Astrocyte (in vitro differentiated cells and primary cell): ENCODE results near the gene ADAM22. TPM values are rescaled to one million over a fixed set of nuclear protein-coding genes. Genes with fewer than 3 reads are reported as not detected.

ENCODE experiments used
- DNase-seq: peaks from one replicate; pipeline ENCODE4 v3.0.0-alpha.2; 2010; ENCODE audit warnings: low read depth
- FAIRE-seq: peaks from 2 replicates; lab custom pipeline; 2011; peaks lifted over from hg19 to GRCh38; lab: Jason Lieb, UNC
- H2AFZ ChIP-seq: 2 replicates; pipeline ENCODE4 v1.6.0; 2012; ENCODE audit warnings: low read depth, low read length, inconsistent platforms
- H3K27ac ChIP-seq: 2 replicates; pipeline ENCODE4 v1.5.1; 2011; ENCODE audit warnings: low read depth, low read length, inconsistent platforms
- H3K27me3 ChIP-seq: 2 replicates; pipeline ENCODE4 v1.6.0; 2011; ENCODE audit warnings: low read length, inconsistent platforms; ENCODE audit not compliant: insufficient read depth
- H3K36me3 ChIP-seq: 2 replicates; pipeline ENCODE4 v1.5.1; 2011; ENCODE audit warnings: low read length, inconsistent platforms; ENCODE audit not compliant: insufficient read depth
- H3K4me1 ChIP-seq: 2 replicates; pipeline ENCODE4 v1.5.1; 2011; ENCODE audit warnings: low read length, inconsistent platforms; ENCODE audit not compliant: insufficient read depth
- H3K4me2 ChIP-seq: 2 replicates; pipeline ENCODE4 v1.6.0; 2012; ENCODE audit warnings: low read length, inconsistent platforms
- H3K4me3 ChIP-seq: 2 replicates; pipeline ENCODE4 v1.5.1; 2011; ENCODE audit warnings: low read depth, mild to moderate bottlenecking, low read length, inconsistent platforms; ENCODE audit not compliant: insufficient read depth
- H3K79me2 ChIP-seq: 2 replicates; pipeline ENCODE4 v1.6.0; 2012; ENCODE audit warnings: mild to moderate bottlenecking, low read length, inconsistent platforms; ENCODE audit not compliant: insufficient read depth
- H3K9ac ChIP-seq: 2 replicates; pipeline ENCODE4 v1.6.0; 2012; ENCODE audit warnings: mild to moderate bottlenecking, low read length, inconsistent platforms
- H3K9me3 ChIP-seq: 2 replicates; pipeline ENCODE4 v1.5.1; 2012; ENCODE audit warnings: low read depth, mild to moderate bottlenecking, low read length, inconsistent platforms; ENCODE audit not compliant: insufficient read depth
- H4K20me1 ChIP-seq: 2 replicates; pipeline ENCODE4 v1.6.0; 2012; ENCODE audit warnings: low read length, inconsistent platforms; ENCODE audit not compliant: insufficient read depth
- H3K27ac Mint-ChIP-seq: one replicate; pipeline ENCODE4 v1.8.0; 2021; ENCODE audit warnings: mild to moderate bottlenecking, mixed read lengths; ENCODE audit not compliant: unreplicated experiment
- H3K27me3 Mint-ChIP-seq: one replicate; pipeline ENCODE4 v1.8.0; 2021; ENCODE audit warnings: low read depth, mixed read lengths; ENCODE audit not compliant: unreplicated experiment
- H3K36me3 Mint-ChIP-seq: one replicate; pipeline ENCODE4 v1.8.0; 2021; ENCODE audit warnings: low read depth, mixed read lengths; ENCODE audit not compliant: unreplicated experiment
- H3K4me1 Mint-ChIP-seq: one replicate; pipeline ENCODE4 v1.8.0; 2021; ENCODE audit warnings: low read depth, mixed read lengths; ENCODE audit not compliant: unreplicated experiment
- H3K4me3 Mint-ChIP-seq: one replicate; pipeline ENCODE4 v1.8.0; 2021; ENCODE audit warnings: mild to moderate bottlenecking, moderate library complexity, mixed read lengths; ENCODE audit not compliant: unreplicated experiment
- H3K9me3 Mint-ChIP-seq: one replicate; pipeline ENCODE4 v1.8.0; 2021; ENCODE audit warnings: mild to moderate bottlenecking, mixed read lengths; ENCODE audit not compliant: unreplicated experiment
- EZH2 ChIP-seq: IDR thresholded peaks from 2 replicates; pipeline ENCODE4 v1.6.1; 2012; ENCODE audit warnings: mild to moderate bottlenecking, low read length, inconsistent platforms; ENCODE audit not compliant: insufficient read depth
- total RNA-seq: library from RNA; stranded (reverse); gene quantifications from 2 replicates; pipeline ENCODE4 v1.2.1, GENCODE V29; 2021
- TF ChIP-seq, protein P1 (sequence below): IDR thresholded peaks from 2 replicates; pipeline ENCODE4 v1.5.1; 2011; ENCODE audit warnings: low read depth, mild to moderate bottlenecking, inconsistent platforms, low read length, moderate library complexity; ENCODE audit not compliant: insufficient read depth

The ADAM22 gene
- total RNA-seq, 1 donor from 2014 or later: 1.5 TPM

GRCh38 chr7:88115816-88116215 lies 181.8 kb downstream of the ADAM22 start:
- H3K36me3 ChIP-seq: no peaks in the 10 kb centered on the region
- TF ChIP-seq, protein P1, sequence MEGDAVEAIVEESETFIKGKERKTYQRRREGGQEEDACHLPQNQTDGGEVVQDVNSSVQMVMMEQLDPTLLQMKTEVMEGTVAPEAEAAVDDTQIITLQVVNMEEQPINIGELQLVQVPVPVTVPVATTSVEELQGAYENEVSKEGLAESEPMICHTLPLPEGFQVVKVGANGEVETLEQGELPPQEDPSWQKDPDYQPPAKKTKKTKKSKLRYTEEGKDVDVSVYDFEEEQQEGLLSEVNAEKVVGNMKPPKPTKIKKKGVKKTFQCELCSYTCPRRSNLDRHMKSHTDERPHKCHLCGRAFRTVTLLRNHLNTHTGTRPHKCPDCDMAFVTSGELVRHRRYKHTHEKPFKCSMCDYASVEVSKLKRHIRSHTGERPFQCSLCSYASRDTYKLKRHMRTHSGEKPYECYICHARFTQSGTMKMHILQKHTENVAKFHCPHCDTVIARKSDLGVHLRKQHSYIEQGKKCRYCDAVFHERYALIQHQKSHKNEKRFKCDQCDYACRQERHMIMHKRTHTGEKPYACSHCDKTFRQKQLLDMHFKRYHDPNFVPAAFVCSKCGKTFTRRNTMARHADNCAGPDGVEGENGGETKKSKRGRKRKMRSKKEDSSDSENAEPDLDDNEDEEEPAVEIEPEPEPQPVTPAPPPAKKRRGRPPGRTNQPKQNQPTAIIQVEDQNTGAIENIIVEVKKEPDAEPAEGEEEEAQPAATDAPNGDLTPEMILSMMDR: no peak
- no peak for TF ChIP-seq EZH2
- H3K27me3 ChIP-seq: no peaks in the 10 kb centered on the region
- H3K9ac ChIP-seq: no peak overlapping the region
- no peaks in the 10 kb centered on the region for H3K4me1 ChIP-seq
- no peak overlapping the region for H2AFZ ChIP-seq
- H3K27ac ChIP-seq: no peak overlapping the region
- DNase-seq (no peak), FAIRE-seq (no peak)
- H3K27me3 Mint-ChIP-seq: no peaks in the 10 kb centered on the region
- H3K4me3 Mint-ChIP-seq: no peak overlapping the region
- no peaks in the 10 kb centered on the region for H3K9me3 ChIP-seq
- no peaks in the 10 kb centered on the region for H3K79me2 ChIP-seq
- no peak overlapping the region for H3K27ac Mint-ChIP-seq
- H3K9me3 Mint-ChIP-seq: no peaks in the 10 kb centered on the region
- no peak overlapping the region for H3K4me3 ChIP-seq
- no peaks in the 10 kb centered on the region for H3K4me1 Mint-ChIP-seq
- no peak overlapping the region for H3K4me2 ChIP-seq
- no peaks in the 10 kb centered on the region for H3K36me3 Mint-ChIP-seq
- H4K20me1 ChIP-seq: no peaks in the 10 kb centered on the region

- no peaks in the 10 kb centered on the region for H3K27me3 Mint-ChIP-seq
- no peak overlapping the region for H3K9ac ChIP-seq
- H2AFZ ChIP-seq: no peak overlapping the region
- H3K4me2 ChIP-seq: no peak overlapping the region
- H3K36me3 ChIP-seq: no peaks in the 10 kb centered on the region
- no peak overlapping the region for H3K27ac ChIP-seq
- no peaks in the 10 kb centered on the region for H3K4me1 Mint-ChIP-seq
- TF ChIP-seq, protein P1: no peak
- TF ChIP-seq EZH2: no peak
- no peak for DNase-seq
- no peaks in the 10 kb centered on the region for H3K9me3 ChIP-seq
- no peaks in the 10 kb centered on the region for H3K36me3 Mint-ChIP-seq
- no peaks in the 10 kb centered on the region for H3K9me3 Mint-ChIP-seq
- H3K79me2 ChIP-seq: no peaks in the 10 kb centered on the region
- no peak overlapping the region for H3K27ac Mint-ChIP-seq
- H3K27me3 ChIP-seq: no peaks in the 10 kb centered on the region
- H4K20me1 ChIP-seq: no peaks in the 10 kb centered on the region
- H3K4me1 ChIP-seq: no peaks in the 10 kb centered on the region
- FAIRE-seq: no peak
- H3K4me3 ChIP-seq: no peak overlapping the region
- H3K4me3 Mint-ChIP-seq: no peak overlapping the region
Measured at GRCh38 chr7:88116235-88116795, 182.3 kb downstream of the ADAM22 start.

DNA sequence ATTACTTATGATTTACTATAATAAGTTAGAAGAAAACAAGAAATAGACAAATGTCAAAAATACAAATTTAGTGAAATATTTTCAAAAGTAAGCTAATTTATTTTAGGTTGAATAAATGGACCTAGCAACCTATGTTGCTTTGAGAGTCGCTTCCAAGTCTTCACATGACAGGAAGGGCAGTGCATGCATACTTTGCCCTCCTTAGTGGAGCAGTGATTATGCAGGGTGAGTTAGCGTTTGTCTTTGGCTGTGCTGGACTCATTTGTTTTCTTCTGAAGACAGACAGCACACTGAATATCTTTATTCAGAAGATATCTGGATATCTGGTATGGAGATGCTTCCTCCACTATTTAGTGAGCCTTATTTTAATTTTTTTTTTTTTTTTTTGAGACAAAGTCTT lies 183.3 kb downstream of the ADAM22 start:
- H3K9me3 Mint-ChIP-seq: no peaks in the 10 kb centered on the region
- Histone ChIP-seq H3K9me3 (no peaks in the 10 kb centered on the region), H3K79me2 (no peaks in the 10 kb centered on the region), H3K4me3 (no peak overlapping the region), H3K36me3 (no peaks in the 10 kb centered on the region), H3K4me2 (no peak overlapping the region), H3K27ac (no peak overlapping the region), H3K27me3 (no peaks in the 10 kb centered on the region), H2AFZ (no peak overlapping the region), H3K9ac (no peak overlapping the region), H3K4me1 (no peaks in the 10 kb centered on the region), H4K20me1 (no peaks in the 10 kb centered on the region)
- no peaks in the 10 kb centered on the region for H3K27me3 Mint-ChIP-seq
- no peak overlapping the region for H3K4me3 Mint-ChIP-seq
- no peak overlapping the region for H3K27ac Mint-ChIP-seq
- DNase-seq: no peak
- no peak for FAIRE-seq
- no peaks in the 10 kb centered on the region for H3K4me1 Mint-ChIP-seq
- no peaks in the 10 kb centered on the region for H3K36me3 Mint-ChIP-seq
- TF ChIP-seq, protein P1: no peak
- no peak for TF ChIP-seq EZH2
